Stimulated activated CD4-positive, alpha-beta T cell treated with anti-CD3 and anti-CD28 coated beads, Interleukin-12 subunit alpha, Interleukin-12 subunit beta, amount 100 ng/mL, for 24 hours (primary cell): ENCODE data around the gene RAG2.

ENCODE experiments used
- DNase-seq, 2 experiments: peaks; one replicate each; pipeline ENCODE4 v3.0.0-alpha.2; 2020; ENCODE audit warnings: low read depth in 2 of 2

Gene RAG2

DNA sequence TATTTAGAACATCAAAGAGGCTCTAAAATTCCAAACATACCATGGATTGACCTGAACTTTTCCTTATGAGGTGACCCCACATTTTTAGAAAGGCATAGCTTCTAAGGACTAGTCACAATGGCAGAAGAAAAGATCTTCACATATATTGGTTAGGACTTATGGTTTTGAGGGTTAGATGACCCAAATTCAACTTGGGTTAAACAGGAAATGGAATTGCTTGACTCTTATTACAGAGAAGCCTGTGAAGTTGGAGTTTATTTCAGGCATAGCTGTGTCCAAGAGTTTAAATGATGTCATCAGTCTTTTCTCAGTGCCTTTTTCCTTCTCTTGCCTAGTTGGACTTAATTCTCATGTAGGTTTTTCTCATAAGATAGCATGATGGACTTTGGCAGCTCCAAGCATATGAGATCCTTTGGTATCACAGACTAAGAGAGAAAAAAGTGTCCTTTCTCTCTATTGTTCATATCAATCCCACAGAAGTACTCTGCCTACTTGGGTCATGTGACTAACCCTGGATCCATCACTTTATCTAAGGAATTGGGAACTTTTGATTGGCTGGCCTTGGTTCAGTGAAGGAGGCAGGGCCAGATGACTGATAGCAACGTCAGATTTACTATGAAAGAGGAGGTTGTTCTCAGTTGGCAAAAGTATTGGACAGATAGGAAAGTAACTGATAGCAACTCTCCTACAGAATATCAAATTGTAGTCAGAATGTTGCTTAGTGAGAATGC is 47.5 kb downstream of the RAG2 start:
- no peak for DNase-seq
